Measurements from ENCODE around the gene ZNF383.

- TF ChIP-seq POLR2AphosphoS5 (IDR thresholded peaks at IDR 0.05) (no peak), CTCF (IDR thresholded peaks at IDR 0.05) (no peak), POLR2A (IDR thresholded peaks at IDR 0.05) (no peak), EP300 (IDR thresholded peaks at IDR 0.05; ENCODE audit: low read depth) (no peak)
These were observed 2.4 kb downstream of the ZNF383 start for GRCh38 chr19:37220383-37220782.
